GM21786 (cell line): ENCODE measurements around the gene OR5H2.

ENCODE experiments used
- ATAC-seq: cut with Tn5 transposase; IDR thresholded peaks from one replicate; pipeline ENCODE4 v1.9.1; 2021; ENCODE audit not compliant: unreplicated experiment

The OR5H2 gene

DNA sequence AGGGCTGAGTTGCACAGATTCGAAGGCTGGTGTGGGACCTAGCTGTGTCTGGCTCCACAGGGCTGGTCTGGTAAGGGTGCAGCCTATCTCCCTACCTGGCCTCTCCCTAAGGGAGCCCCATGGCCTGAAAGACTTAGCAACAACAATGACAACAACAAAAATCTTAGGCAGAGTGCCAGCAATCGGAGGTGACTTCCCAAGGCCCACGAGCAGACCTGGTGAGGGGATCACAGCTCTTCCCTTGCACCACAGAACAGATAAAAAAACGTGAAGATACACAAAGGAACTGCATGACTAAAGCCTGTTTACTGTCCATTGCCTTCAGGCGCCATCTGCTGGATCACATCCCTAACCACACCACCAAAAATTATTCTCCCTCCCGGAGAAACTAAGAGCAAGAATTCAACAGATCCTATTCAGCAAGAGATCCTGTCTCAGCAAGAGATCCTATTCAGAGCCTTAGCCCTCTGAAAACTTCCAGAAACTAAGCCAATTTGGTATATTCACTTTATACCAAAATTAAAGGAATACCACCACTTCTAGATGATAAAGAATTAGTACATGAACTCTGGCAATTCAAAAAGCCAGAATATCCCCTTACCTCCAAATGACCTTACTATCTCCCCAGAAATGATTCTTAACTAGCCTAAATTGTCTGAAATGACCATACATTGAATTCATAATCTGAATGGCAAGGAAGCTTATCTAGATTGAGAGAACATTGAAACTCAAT lies 47.3 kb downstream of the OR5H2 start:
- ATAC-seq, result peak; percentile 63

DNA sequence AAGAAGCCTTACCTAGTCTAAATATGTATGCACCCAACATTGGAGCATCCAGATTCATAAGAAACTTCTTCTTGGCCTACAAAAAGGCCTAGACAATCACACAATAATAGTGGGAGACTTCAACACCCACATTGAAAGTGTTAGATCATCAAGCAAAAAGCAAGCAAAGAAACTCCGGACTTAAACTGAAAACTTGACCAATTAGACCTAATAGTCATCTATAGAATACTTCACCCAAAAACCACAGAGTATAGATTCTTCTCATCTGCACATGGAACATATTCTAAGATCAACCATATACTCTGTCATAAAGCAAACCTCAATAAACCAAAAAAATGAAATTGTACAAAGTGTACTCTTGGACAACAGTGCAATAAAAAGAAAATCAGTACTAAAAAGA lies 49.0 kb downstream of the OR5H2 start:
- ATAC-seq, result no peak
